H1 (cell line): ENCODE measurements around the gene GALNT18. TPM values are rescaled to one million over a fixed set of nuclear protein-coding genes. Genes with fewer than 3 reads are reported as not detected.

Experiments
- CTCF ChIA-PET: fragments of 300-600 bp; sonication (Branson Sonifier 250); formaldehyde crosslinking; loops from one replicate; lab custom pipeline; 2021; ENCODE audit not compliant: partially characterized antibody; lab: Charles Lee
- POLR2A ChIA-PET: fragments of 300-600 bp; sonication (Branson Sonifier 250); formaldehyde crosslinking; loops from one replicate; lab custom pipeline; 2021; ENCODE audit warnings: inconsistent platforms; ENCODE audit not compliant: partially characterized antibody; lab: Charles Lee
- DNase-seq, 2 experiments: peaks; one replicate each; pipeline versions ENCODE4 v3.0.0 to v3.0.0-alpha.2; 2010 to 2022; ENCODE audit warnings: low spot score in 2 of 2, low read depth in 1 of 2, mixed read lengths in 1 of 2
- FAIRE-seq: peaks from 2 replicates; lab custom pipeline; 2011; peaks lifted over from hg19 to GRCh38; lab: Jason Lieb, UNC
- H2AFZ ChIP-seq: 2 replicates; pipeline ENCODE4 v1.8.1; 2012; ENCODE audit warnings: low read length, inconsistent platforms
- H2AK5ac ChIP-seq: 2 replicates; pipeline ENCODE4 v1.6.1; 2013; ENCODE audit warnings: low read depth, low read length
- H2BK120ac ChIP-seq: replicated peaks from 2 replicates; pipeline ENCODE3; 2013; ENCODE audit warnings: low read depth, low read length, inconsistent platforms
- H2BK12ac ChIP-seq: 2 replicates; pipeline ENCODE4 v1.6.1; 2013; ENCODE audit warnings: low read depth, low read length
- H2BK15ac ChIP-seq: 2 replicates; pipeline ENCODE4 v1.6.1; 2013; ENCODE audit warnings: low read length
- H2BK20ac ChIP-seq: 2 replicates; pipeline ENCODE4 v1.6.1; 2013; ENCODE audit warnings: low read length
- H2BK5ac ChIP-seq: 2 replicates; pipeline ENCODE4 v1.6.1; 2013; ENCODE audit warnings: low read depth, low read length
- H3K14ac ChIP-seq: 2 replicates; pipeline ENCODE4 v1.6.1; 2013; ENCODE audit warnings: inconsistent platforms; ENCODE audit not compliant: insufficient read length
- H3K18ac ChIP-seq: 2 replicates; pipeline ENCODE4 v1.6.1; 2013; ENCODE audit warnings: low read length; ENCODE audit errors: extremely low read depth
- H3K23ac ChIP-seq: 2 replicates; pipeline ENCODE4 v1.6.1; 2013; ENCODE audit warnings: inconsistent platforms; ENCODE audit not compliant: insufficient read length
- H3K23me2 ChIP-seq: 2 replicates; pipeline ENCODE4 v1.6.1; 2013; ENCODE audit warnings: low read depth, low read length
- H3K27ac ChIP-seq: 2 replicates; pipeline ENCODE4 v1.6.1; 2011; ENCODE audit warnings: low read depth, low read length, inconsistent platforms
- H3K27me3 ChIP-seq, 4 experiments: replicated peaks in 1 of 4; 1 replicate in 1 of 4; 2 replicates in 3 of 4; pipeline versions ENCODE4 v1.6.1 to v1.8.1; 2011 to 2013; ENCODE audit warnings: low read length in 3 of 4, mild to moderate bottlenecking in 3 of 4, inconsistent platforms in 2 of 4, mixed read lengths in 2 of 4, moderate library complexity in 1 of 4; ENCODE audit not compliant: control insufficient read depth in 3 of 4, insufficient read depth in 3 of 4; ENCODE audit errors: extremely low read depth in 1 of 4
- H3K36me3 ChIP-seq, 4 experiments: 2 replicates each; pipeline versions ENCODE4 v1.6.1 to v1.8.1; 2011 to 2013; ENCODE audit warnings: mild to moderate bottlenecking in 4 of 4, low read length in 3 of 4, moderate library complexity in 2 of 4, control low read depth in 1 of 4, inconsistent platforms in 1 of 4; ENCODE audit not compliant: insufficient read depth in 4 of 4, control insufficient read depth in 2 of 4
- H3K4ac ChIP-seq: replicated peaks from 2 replicates; pipeline ENCODE3; 2013; ENCODE audit warnings: low read length, low read depth, mixed read lengths, inconsistent platforms; ENCODE audit not compliant: insufficient read length
- H3K4me1 ChIP-seq, 4 experiments: replicated peaks in 1 of 4; 1 replicate in 1 of 4; 2 replicates in 3 of 4; pipeline versions ENCODE4 v1.6.1 to v1.8.1; 2011 to 2013; ENCODE audit warnings: low read length in 3 of 4, inconsistent platforms in 2 of 4, mixed read lengths in 1 of 4; ENCODE audit not compliant: insufficient read depth in 4 of 4, control insufficient read depth in 3 of 4
- H3K4me2 ChIP-seq, 2 experiments: 2 replicates each; pipeline versions ENCODE4 v1.6.1 to v1.8.1; 2011 to 2013; ENCODE audit warnings: low read depth in 2 of 2, low read length in 2 of 2, control low read depth in 1 of 2, inconsistent platforms in 1 of 2, mild to moderate bottlenecking in 1 of 2; ENCODE audit not compliant: insufficient read depth in 1 of 2
- H3K4me3 ChIP-seq, 4 experiments: fragments of 200-600, 300-600 bp in 1 of 4; sonication (generic), shearing (Covaris generic), sonication (Bioruptor Twin) in 1 of 4; 2 replicates each; pipeline versions ENCODE4 v1.5.1 to v1.8.1; 2011 to 2016; ENCODE audit warnings: low read length in 4 of 4, low read depth in 3 of 4, control low read depth in 2 of 4, inconsistent platforms in 2 of 4, mild to moderate bottlenecking in 2 of 4, mixed read lengths in 1 of 4, moderate library complexity in 1 of 4; ENCODE audit not compliant: insufficient read depth in 2 of 4; ENCODE audit errors: extremely low read depth in 1 of 4
- H3K56ac ChIP-seq: replicated peaks from 2 replicates; pipeline ENCODE3; 2013; ENCODE audit warnings: low read depth, mild to moderate bottlenecking, mixed read lengths, low read length, inconsistent platforms; ENCODE audit not compliant: insufficient read length
- H3K79me1 ChIP-seq: 2 replicates; pipeline ENCODE4 v1.6.1; 2013; ENCODE audit warnings: low read depth, low read length, control low read depth
- H3K79me2 ChIP-seq, 2 experiments: 2 replicates each; pipeline versions ENCODE4 v1.6.1 to v1.8.1; 2012 to 2013; ENCODE audit warnings: low read length in 2 of 2, mild to moderate bottlenecking in 2 of 2, inconsistent platforms in 1 of 2; ENCODE audit not compliant: insufficient read depth in 2 of 2, control insufficient read depth in 1 of 2
- H3K9ac ChIP-seq, 4 experiments: replicated peaks in 1 of 4; 1 replicate in 1 of 4; 2 replicates in 3 of 4; pipeline versions ENCODE4 v1.6.1 to v1.8.1; 2011 to 2013; ENCODE audit warnings: low read depth in 3 of 4, low read length in 3 of 4, control low read depth in 2 of 4, mild to moderate bottlenecking in 2 of 4, moderate library complexity in 2 of 4, inconsistent platforms in 1 of 4; ENCODE audit errors: extremely low read depth in 1 of 4
- H3K9me3 ChIP-seq, 2 experiments: 2 replicates each; pipeline versions ENCODE4 v1.6.1 to v1.8.1; 2012 to 2013; ENCODE audit warnings: mild to moderate bottlenecking in 2 of 2, moderate library complexity in 2 of 2, control low read depth in 1 of 2, inconsistent platforms in 1 of 2, low read depth in 1 of 2, low read length in 1 of 2, mixed read lengths in 1 of 2; ENCODE audit not compliant: insufficient read depth in 2 of 2
- H4K20me1 ChIP-seq, 2 experiments: replicated peaks in 1 of 2; 2 replicates each; pipeline versions ENCODE3 to v1.8.1; 2011 to 2013; ENCODE audit warnings: inconsistent platforms in 2 of 2, low read length in 2 of 2, mild to moderate bottlenecking in 1 of 2; ENCODE audit not compliant: insufficient read depth in 2 of 2, control insufficient read depth in 1 of 2
- H4K5ac ChIP-seq: 2 replicates; pipeline ENCODE4 v1.6.1; 2013; ENCODE audit warnings: low read length, low read depth, mixed read lengths, inconsistent platforms; ENCODE audit not compliant: insufficient read length
- H4K8ac ChIP-seq: 2 replicates; pipeline ENCODE4 v1.8.0; 2013; ENCODE audit warnings: mild to moderate bottlenecking, moderate library complexity, low read length, inconsistent platforms; ENCODE audit not compliant: insufficient read depth; ENCODE audit errors: extremely low read depth
- H4K91ac ChIP-seq: replicated peaks from 2 replicates; pipeline ENCODE3; 2013; ENCODE audit warnings: low read length, mixed read lengths, inconsistent platforms; ENCODE audit not compliant: insufficient read length
- ASH2L ChIP-seq: fragments of 200-600, 300-600 bp; sonication (generic); IDR thresholded peaks from one replicate; pipeline ENCODE4 v1.7.1; 2017; ENCODE audit warnings: low read length
- BRCA1 ChIP-seq: IDR thresholded peaks from 2 replicates; pipeline ENCODE4 v1.6.1; 2012; ENCODE audit warnings: low read depth, low read length, improper control_type of control experiment
- CTCF ChIP-seq, 3 experiments: IDR thresholded peaks; 1 replicate in 2 of 3; 2 replicates in 1 of 3; pipeline versions ENCODE4 v1.5.1 to v1.6.1; 2011; ENCODE audit warnings: low read length in 3 of 3, mild to moderate bottlenecking in 3 of 3, inconsistent platforms in 2 of 3, low read depth in 1 of 3, moderate library complexity in 1 of 3; ENCODE audit not compliant: insufficient read depth in 1 of 3; ENCODE audit errors: control extremely low read depth in 1 of 3
- E2F6 ChIP-seq: IDR thresholded peaks from 2 replicates; pipeline ENCODE4 v1.6.1; 2012; ENCODE audit warnings: inconsistent platforms
- EGR1 ChIP-seq: IDR thresholded peaks from 2 replicates; pipeline ENCODE4 v1.6.1; 2011; ENCODE audit warnings: low read depth, low read length, borderline replicate concordance
- EZH2 ChIP-seq: fragments of 200-600 bp; sonication (generic); IDR thresholded peaks from 2 replicates; pipeline ENCODE4 v1.7.1; 2012; ENCODE audit warnings: low read depth, mild to moderate bottlenecking, moderate library complexity, low read length, inconsistent platforms; ENCODE audit not compliant: severe bottlenecking
- GTF2F1 ChIP-seq: IDR thresholded peaks from 2 replicates; pipeline ENCODE4 v1.6.1; 2012; ENCODE audit warnings: low read depth, low read length, improper control_type of control experiment, borderline replicate concordance
- JUND ChIP-seq: IDR thresholded peaks from 2 replicates; pipeline ENCODE4 v1.6.1; 2011; ENCODE audit warnings: mild to moderate bottlenecking, improper control_type of control experiment, low read length
- KDM1A ChIP-seq: fragments of 200-600, 300-600 bp; sonication (generic); IDR thresholded peaks from 2 replicates; pipeline ENCODE4 v1.7.1; 2016; ENCODE audit warnings: mild to moderate bottlenecking, low read length, borderline replicate concordance
- RFX5 ChIP-seq: IDR thresholded peaks from 2 replicates; pipeline ENCODE4 v1.6.1; 2011; ENCODE audit warnings: low read depth, low read length, improper control_type of control experiment, borderline replicate concordance
- SIRT6 ChIP-seq: IDR thresholded peaks from one replicate; pipeline ENCODE4 v1.7.1; 2012; ENCODE audit warnings: low read length, inconsistent platforms
- SP1 ChIP-seq: IDR thresholded peaks from 2 replicates; pipeline ENCODE4 v1.6.1; 2011; ENCODE audit warnings: low read depth, low read length
- WGBS, 2 experiments: shearing (Covaris generic) in 1 of 2; methylation state at CpG; one replicate each; pipeline versions ENCODE4 v1.1.6 to v1.1.7; 2013 to 2015; ENCODE audit warnings: low lambda C conversion rate in 2 of 2, mixed read lengths in 2 of 2, inconsistent platforms in 1 of 2, low coverage in 1 of 2, missing lambda C conversion rate in 1 of 2; ENCODE audit not compliant: insufficient replicate concordance in 2 of 2, insufficient coverage in 1 of 2, insufficient read length in 1 of 2; ENCODE audit errors: extremely low coverage in 1 of 2, missing lambda C conversion rate in 1 of 2; 5-methylcytosine and 5-hydroxymethylcytosine counted together
- polyA plus RNA-seq, 7 experiments: library from polyadenylated mRNA; depleted of rRNA in 3 of 7; stranded (reverse) in 5 of 7; unstranded in 2 of 7; fragments of >200 nt in 5 of 7; fragments of 200-250 nt in 2 of 7; gene quantifications; 1 replicate in 5 of 7; 2 replicates in 1 of 7; 4 replicates in 1 of 7; pipeline versions ENCODE4 v1.2.1 to v1.2.3, GENCODE V29; 2011 to 2013; ENCODE audit warnings: missing spikeins in 2 of 7, mixed read lengths in 2 of 7
- total RNA-seq: library from RNA; stranded (reverse); fragmentation: NEBNext Ultra II Directional; extraction: Animal tissue kit (Norgen Biotek cat#: 25700); gene quantifications from 2 replicates; pipeline ENCODE4 v1.2.1, GENCODE V29; 2021

Gene GALNT18
- total and polyA plus RNA-seq, 2 of the 8 experiments (the other 6 are each of a cell fraction or from before 2014, with no cell fraction given): 6.0 to 9.4 TPM

DNA sequence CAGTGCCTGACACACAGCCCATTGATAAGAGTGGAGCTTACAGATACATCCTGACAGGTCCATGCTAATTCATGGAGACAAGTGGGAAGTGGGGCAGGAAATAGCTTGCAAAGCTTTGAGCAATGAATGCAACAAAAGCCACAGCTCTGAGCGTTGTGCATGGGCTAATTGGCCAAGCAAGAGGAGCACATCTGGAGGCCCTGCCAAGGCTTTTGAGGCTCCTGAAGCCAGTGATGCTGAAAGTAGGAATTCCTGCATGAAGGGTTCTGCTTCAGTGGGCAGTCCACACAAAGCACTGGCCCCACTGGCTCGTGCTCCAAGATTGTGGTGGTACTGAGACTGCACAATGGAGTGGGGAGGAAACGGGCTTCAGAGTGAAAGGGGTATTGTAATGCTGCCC lies 164.9 kb downstream of the GALNT18 start:
- Histone ChIP-seq H4K91ac (no peak overlapping the region), H3K56ac (no peak overlapping the region), H2BK12ac (no peak overlapping the region), H2BK5ac (no peak overlapping the region), H4K8ac (no peak overlapping the region), H3K79me1 (no peaks in the 10 kb centered on the region), H2AFZ (no peak overlapping the region), H3K14ac (no peak overlapping the region), H3K27me3 (no peaks in the 10 kb centered on the region), H3K4me2 (no peak overlapping the region), H3K4me3 (no peak overlapping the region), H3K9ac (no peak overlapping the region), H3K9me3 (no peaks in the 10 kb centered on the region), H2BK15ac (no peak overlapping the region), H3K79me2 (no peaks in the 10 kb centered on the region), H3K23ac (no peak overlapping the region), H3K23me2 (no peaks in the 10 kb centered on the region), H3K4ac (no peak overlapping the region), H2AK5ac (no peak overlapping the region; the same call in 1 of the 2 replicates), H3K27ac (no peak overlapping the region), H4K20me1 (no peaks in the 10 kb centered on the region), H3K18ac (no peak overlapping the region), H4K5ac (no peak overlapping the region), H2BK120ac (no peak overlapping the region), H3K4me1 (no peaks in the 10 kb centered on the region; a peak in 1 of 7 replicates), H2BK20ac (no peak overlapping the region), H3K36me3 (no peaks in the 10 kb centered on the region)
- no peak for FAIRE-seq
- DNase-seq: no peak
- 82% methylated on average over 3 of the region's 3 CpGs; no CpG with 5 or more reads in 1 of the 2 experiments for WGBS, 2 experiments
- CTCF ChIA-PET: interaction anchor here (0.8 kb wide), 1 partner anchor 20 kb away, joined by 3 read pairs; no protein-coding TSS in a partner anchor
- POLR2A ChIA-PET: no interaction called here
- TF ChIP-seq CTCF (IDR thresholded peaks at IDR 0.05; ENCODE audit: control extremely low read depth in 1 of 3, insufficient read depth in 1 of 3, low read depth in 1 of 3, low read length in 3 of 3) (no peak), RFX5 (no peak), BRCA1 (no peak), KDM1A (no peak), GTF2F1 (no peak), EGR1 (no peak), E2F6 (no peak), SP1 (no peak), EZH2 (no peak), JUND (no peak), SIRT6 (no peak), ASH2L (no peak)
